IMR-90 (cell line): Measurements from ENCODE around the gene PIK3C3. TPM values are rescaled to one million over a fixed set of nuclear protein-coding genes. Genes with fewer than 3 reads are reported as not detected.

Experiments used
- ATAC-seq: fragments of 200-7000 bp; cut with Tn5 transposase; 2 replicates; pipeline ENCODE4 v1.9.1; 2020; ENCODE audit warnings: low read depth, mild to moderate bottlenecking, moderate library complexity
- BruUV-seq: library from RNA; stranded (reverse); fragments of 400-500 nt; replicated peaks from 2 replicates; lab custom pipeline; 2021; lab: Mats Ljungman, UMichigan
- CTCF ChIA-PET: fragments of 300-600 bp; formaldehyde crosslinking; extraction: SDS; loops from one replicate; lab custom pipeline; 2021; ENCODE audit warnings: antibody characterized with exemption; lab: Yijun Ruan, JAX
- POLR2A ChIA-PET: fragments of 300-600 bp; sonication (Branson Sonifier 250); formaldehyde crosslinking; loops from one replicate; lab custom pipeline; 2022; ENCODE audit warnings: antibody characterized with exemption; ENCODE audit not compliant: unreplicated experiment; lab: Charles Lee
- DNase-seq: peaks from one replicate; pipeline ENCODE4 v3.0.0; 2013
- H2AFZ ChIP-seq: replicated peaks from 2 replicates; pipeline ENCODE3; 2013; ENCODE audit warnings: low read length, mild to moderate bottlenecking; ENCODE audit not compliant: poor library complexity
- H2AK5ac ChIP-seq: 2 replicates; pipeline ENCODE4 v1.6.1; 2013; ENCODE audit warnings: low read depth, low read length, inconsistent platforms
- H2AK9ac ChIP-seq: replicated peaks from 2 replicates; pipeline ENCODE3; 2013; ENCODE audit warnings: mild to moderate bottlenecking, low read depth, low read length, moderate library complexity; ENCODE audit not compliant: poor library complexity
- H2BK120ac ChIP-seq: 2 replicates; pipeline ENCODE4 v1.6.1; 2013; ENCODE audit warnings: low read depth, low read length, inconsistent platforms
- H2BK15ac ChIP-seq: 3 replicates; pipeline ENCODE4 v1.6.1; 2013; ENCODE audit warnings: low read depth, low read length, inconsistent platforms
- H2BK20ac ChIP-seq: 2 replicates; pipeline ENCODE4 v1.6.1; 2013; ENCODE audit warnings: low read depth, mild to moderate bottlenecking, inconsistent platforms, low read length, moderate library complexity
- H2BK5ac ChIP-seq: 2 replicates; pipeline ENCODE4 v1.6.1; 2013; ENCODE audit warnings: mild to moderate bottlenecking, low read depth, low read length, inconsistent platforms; ENCODE audit not compliant: poor library complexity, severe bottlenecking
- H3K14ac ChIP-seq: replicated peaks from 2 replicates; pipeline ENCODE4 v1.6.1; 2013; ENCODE audit warnings: low read depth, low read length, inconsistent platforms
- H3K18ac ChIP-seq: 2 replicates; pipeline ENCODE4 v1.6.1; 2013; ENCODE audit warnings: low read depth, low read length, control low read depth
- H3K23ac ChIP-seq: 2 replicates; pipeline ENCODE4 v1.6.1; 2013; ENCODE audit warnings: low read depth, low read length, inconsistent platforms
- H3K27ac ChIP-seq: 2 replicates; pipeline ENCODE4 v1.5.1; 2013; ENCODE audit warnings: mild to moderate bottlenecking, control low read depth, low read length; ENCODE audit not compliant: insufficient read depth
- H3K27me3 ChIP-seq: 2 replicates; pipeline ENCODE4 v1.6.1; 2013; ENCODE audit warnings: low read length; ENCODE audit not compliant: control insufficient read depth, insufficient read depth
- H3K36me3 ChIP-seq: 2 replicates; pipeline ENCODE4 v1.6.1; 2013; ENCODE audit warnings: low read length, mixed read lengths; ENCODE audit not compliant: control insufficient read depth, insufficient read depth
- H3K4ac ChIP-seq: 2 replicates; pipeline ENCODE4 v1.6.1; 2013; ENCODE audit warnings: low read depth, low read length, inconsistent platforms
- H3K4me1 ChIP-seq: 2 replicates; pipeline ENCODE4 v1.6.1; 2013; ENCODE audit warnings: low read length, mixed read lengths; ENCODE audit not compliant: control insufficient read depth, insufficient read depth
- H3K4me2 ChIP-seq: 2 replicates; pipeline ENCODE4 v1.6.1; 2013; ENCODE audit warnings: low read depth, mild to moderate bottlenecking, control low read depth, low read length, moderate library complexity
- H3K4me3 ChIP-seq: 2 replicates; pipeline ENCODE4 v1.5.1; 2013; ENCODE audit warnings: low read depth, mild to moderate bottlenecking, control low read depth, low read length, moderate library complexity; ENCODE audit not compliant: insufficient read depth
- H3K56ac ChIP-seq: 2 replicates; pipeline ENCODE4 v1.6.1; 2013; ENCODE audit warnings: low read length, inconsistent platforms; ENCODE audit not compliant: insufficient read depth; ENCODE audit errors: extremely low read depth
- H3K79me1 ChIP-seq, 2 experiments: 2 replicates each; pipeline ENCODE4 v1.6.1; 2013; ENCODE audit warnings: low read length in 2 of 2, inconsistent platforms in 1 of 2, low read depth in 1 of 2
- H3K9ac ChIP-seq: 2 replicates; pipeline ENCODE4 v1.6.1; 2013; ENCODE audit warnings: low read depth, low read length, control low read depth
- H3K9me1 ChIP-seq: 2 replicates; pipeline ENCODE4 v1.6.1; 2013; ENCODE audit warnings: low read length, inconsistent platforms; ENCODE audit not compliant: insufficient read depth
- H3K9me3 ChIP-seq: 2 replicates; pipeline ENCODE4 v1.6.1; 2013; ENCODE audit warnings: low read length; ENCODE audit not compliant: control insufficient read depth, insufficient read depth
- H4K20me1 ChIP-seq: 2 replicates; pipeline ENCODE4 v1.6.1; 2013; ENCODE audit warnings: low read length, inconsistent platforms; ENCODE audit not compliant: insufficient read depth
- H4K5ac ChIP-seq: 2 replicates; pipeline ENCODE4 v1.6.1; 2013; ENCODE audit warnings: mild to moderate bottlenecking, low read depth, low read length, control low read depth
- H4K8ac ChIP-seq, 2 experiments: 2 replicates each; pipeline ENCODE4 v1.6.1; 2013; ENCODE audit warnings: low read depth in 2 of 2, low read length in 2 of 2, control low read depth in 1 of 2, inconsistent platforms in 1 of 2
- H4K91ac ChIP-seq: 2 replicates; pipeline ENCODE4 v1.6.1; 2013; ENCODE audit warnings: low read depth, low read length, inconsistent platforms; ENCODE audit not compliant: insufficient read depth
- BHLHE40 ChIP-seq: fragments of 150-350 bp; IDR thresholded peaks from 2 replicates; pipeline ENCODE4 v1.6.1; 2016; ENCODE audit warnings: mild to moderate bottlenecking, low read depth, low read length
- ELK1 ChIP-seq: fragments of 150-350 bp; IDR thresholded peaks from 2 replicates; pipeline ENCODE4 v1.6.1; 2016; ENCODE audit warnings: low read depth, mild to moderate bottlenecking, low read length, moderate library complexity, borderline replicate concordance
- FOS ChIP-seq: fragments of 150-350 bp; IDR thresholded peaks from 2 replicates; pipeline ENCODE4 v1.6.1; 2016; ENCODE audit warnings: low read depth, low read length
- MAFK ChIP-seq: IDR thresholded peaks from 2 replicates; pipeline ENCODE4 v1.6.1; 2012; ENCODE audit warnings: low read depth, low read length, improper control_type of control experiment
- MAZ ChIP-seq: IDR thresholded peaks from 2 replicates; pipeline ENCODE4 v1.6.1; 2012; ENCODE audit warnings: low read depth, mild to moderate bottlenecking, low read length, improper control_type of control experiment, moderate library complexity, borderline replicate concordance
- MXI1 ChIP-seq: IDR thresholded peaks from 2 replicates; pipeline ENCODE4 v1.6.1; 2012; ENCODE audit warnings: low read depth, mild to moderate bottlenecking, low read length, moderate library complexity, borderline replicate concordance
- NFE2L2 ChIP-seq: fragments of 150-350 bp; IDR thresholded peaks from 2 replicates; pipeline ENCODE4 v1.6.1; 2016; ENCODE audit warnings: low read depth, mild to moderate bottlenecking, low read length
- RAD21 ChIP-seq: IDR thresholded peaks from 2 replicates; pipeline ENCODE4 v1.6.1; 2012; ENCODE audit warnings: low read length, improper control_type of control experiment
- RCOR1 ChIP-seq: IDR thresholded peaks from 2 replicates; pipeline ENCODE4 v1.6.1; 2012; ENCODE audit warnings: mild to moderate bottlenecking, low read length, improper control_type of control experiment; ENCODE audit not compliant: insufficient replicate concordance
- RFX5 ChIP-seq: IDR thresholded peaks from 2 replicates; pipeline ENCODE4 v1.8.0; 2012; ENCODE audit warnings: low read depth, mild to moderate bottlenecking, low read length, moderate library complexity
- USF2 ChIP-seq: fragments of 150-350 bp; IDR thresholded peaks from 2 replicates; pipeline ENCODE4 v1.6.1; 2017; ENCODE audit warnings: mild to moderate bottlenecking, antibody characterized with exemption, low read length, low read depth
- WGBS, 2 experiments: methylation state at CpG; one replicate each; pipeline versions ENCODE4 v1.1.5 to v1.1.7; 2013; ENCODE audit warnings: missing lambda C conversion rate in 2 of 2; ENCODE audit not compliant: insufficient read length in 1 of 2; ENCODE audit errors: extremely low coverage in 2 of 2; 5-methylcytosine and 5-hydroxymethylcytosine counted together
- dilution Hi-C: fragments of 300-500 bp; cut with HindIII; formaldehyde crosslinking; loops from one replicate; pipeline ENCODE4 v1.14.3; 2018; ENCODE audit warnings: low sequenced_read_pairs; ENCODE audit not compliant: unreplicated experiment
- in situ Hi-C: fragments of 300-500 bp; cut with MboI; formaldehyde crosslinking; loops from 3 replicates; pipeline ENCODE4 v1.14.3; 2019; ENCODE audit warnings: low sequenced_read_pairs, inconsistent platforms, mixed read lengths
- intact Hi-C: fragments of 100-400 bp; cut with micrococcal nuclease; formaldehyde crosslinking; loops from 2 replicates; pipeline ENCODE4 v1.10.0; 2022
- polyA plus RNA-seq, 3 experiments: library from polyadenylated mRNA; depleted of rRNA; stranded (reverse); fragments of >200 nt; gene quantifications; 2 replicates each; pipeline ENCODE4 v1.2.3, GENCODE V29; 2012; ENCODE audit warnings: low replicate concordance in 1 of 3
- total RNA-seq: library from RNA; depleted of rRNA; stranded (reverse); fragments of >200 nt; gene quantifications from 2 replicates; pipeline ENCODE4 v1.2.3, GENCODE V29; 2012

The PIK3C3 gene
- total and polyA plus RNA-seq, 2 of the 4 experiments (the other 2 are of a cell fraction), result 41.2 to 57.2 TPM

GRCh38 chr18:41974796-41975201, 19.8 kb downstream of the PIK3C3 start:
- intact Hi-C loops, result no loop called here
- Histone ChIP-seq H4K20me1 (0 out of 2 replicates have a peak, but pooled peaks cover 4% of the 10 kb centered on the region), H3K27ac (no peak overlapping the region), H3K18ac (no peak overlapping the region), H4K8ac (no peak overlapping the region), H3K4me3 (no peak overlapping the region), H2AFZ (no peak overlapping the region), H3K79me1 (peaks cover 13 to 42% of the 10 kb centered on the region in 2 experiments), H2AK5ac (no peak overlapping the region), H2BK120ac (no peak overlapping the region), H3K23ac (no peak overlapping the region), H2BK20ac (no peak overlapping the region), H2AK9ac (no peak overlapping the region), H3K36me3 (peaks cover 3% of the 10 kb centered on the region; the same call in 1 of the 2 replicates), H3K4me2 (no peak overlapping the region), H3K9me1 (peaks cover 6% of the 10 kb centered on the region; the same call in 1 of the 2 replicates), H4K91ac (no peak overlapping the region), H2BK15ac (no peak overlapping the region), H2BK5ac (no peak overlapping the region), H3K9ac (no peak overlapping the region), H3K4ac (no peak overlapping the region), H3K4me1 (peaks cover 2% of the 10 kb centered on the region; the same call in 1 of the 2 replicates), H3K27me3 (no peaks in the 10 kb centered on the region), H3K14ac (no peak overlapping the region), H4K5ac (no peak overlapping the region), H3K9me3 (no peaks in the 10 kb centered on the region), H3K56ac (no peak overlapping the region)
- CTCF ChIA-PET, result interaction anchor here (1.0 kb wide), 1 partner anchor 11 kb away, joined by 3 read pairs; no protein-coding TSS in a partner anchor
- POLR2A ChIA-PET, result no interaction called here
- no peak for TF ChIP-seq RFX5
- TF ChIP-seq RCOR1, result no peak
- TF ChIP-seq BHLHE40, result no peak
- no peak for TF ChIP-seq NFE2L2
- no peak for TF ChIP-seq MAFK
- no peak for TF ChIP-seq MXI1
- no peak for TF ChIP-seq ELK1
- TF ChIP-seq MAZ, result no peak
- TF ChIP-seq RAD21, result no peak
- no peak for TF ChIP-seq FOS
- no peak for TF ChIP-seq USF2
- DNase-seq, result no peak
- WGBS, 2 experiments, result no CpG with 5 or more reads among the region's 1 CpG
- no TSS peak for BruUV-seq
- in situ Hi-C loops, result no loop called here
- dilution Hi-C loops, result no loop called here
- ATAC-seq, result no peak
